NCI-H1092 treated with DMSO at 0.1 percent for 48 hours (cell line): Measurements from ENCODE around the gene NTMT2.

Experiments
- DNase-seq: peaks from one replicate; lab custom pipeline; 2025; lab: John Stamatoyannopoulos, UW

NTMT2 gene

GRCh38 chr1:170210142-170210541, 64.4 kb downstream of the NTMT2 start:
- no peak for DNase-seq

- DNase-seq = no peak
Observed at GRCh38 chr1:170213596-170213995, 67.8 kb downstream of the NTMT2 start.

GRCh38 chr1:170214117-170215032, 68.6 kb downstream of the NTMT2 start:
- no peak for DNase-seq

- DNase-seq = no peak
Observed at GRCh38 chr1:170215072-170215885, 69.5 kb downstream of the NTMT2 start.

- no peak for DNase-seq
Observed at GRCh38 chr1:170217517-170218256, 71.9 kb downstream of the NTMT2 start.

- DNase-seq = no peak
Observed at GRCh38 chr1:170218257-170218650, 72.5 kb downstream of the NTMT2 start.
